A673 (cell line): ENCODE results near the gene AGAP1. TPM values are rescaled to one million over a fixed set of nuclear protein-coding genes. Genes with fewer than 3 reads are reported as not detected.

ENCODE experiments used
- BruUV-seq: library from RNA; stranded (reverse); fragments of 400-500 nt; replicated peaks from 2 replicates; lab custom pipeline; 2021; lab: Mats Ljungman, UMichigan
- CTCF ChIA-PET: fragments of 300-600 bp; sonication (Branson Sonifier 250); formaldehyde crosslinking; loops from one replicate; lab custom pipeline; 2022; ENCODE audit warnings: antibody characterized with exemption; lab: Charles Lee
- POLR2A ChIA-PET: fragments of 300-600 bp; sonication (Branson Sonifier 250); formaldehyde crosslinking; loops from one replicate; lab custom pipeline; 2022; ENCODE audit warnings: antibody characterized with exemption; ENCODE audit not compliant: low non-redundant PET; lab: Charles Lee
- DNase-seq: peaks from one replicate; pipeline ENCODE4 v3.0.0-alpha.2; 2015; ENCODE audit warnings: low spot score
- H3K27ac ChIP-seq: fragments of 200-600 bp; sonication (generic); 2 replicates; pipeline ENCODE4 v1.5.1; 2016; ENCODE audit warnings: mixed run types, low read depth, mild to moderate bottlenecking, mixed read lengths, antibody characterized with exemption, low read length; ENCODE audit not compliant: poor library complexity, severe bottlenecking
- H3K27me3 ChIP-seq: fragments of 200-600 bp; sonication (generic); replicated peaks from 2 replicates; pipeline ENCODE4 v1.6.1; 2017; ENCODE audit warnings: mixed run types, low read depth, mild to moderate bottlenecking, mixed read lengths, antibody characterized with exemption, low read length; ENCODE audit not compliant: insufficient read depth, poor library complexity
- H3K36me3 ChIP-seq: fragments of 200-600 bp; sonication (generic); 2 replicates; pipeline ENCODE4 v1.6.1; 2016; ENCODE audit warnings: mixed run types, mild to moderate bottlenecking, mixed read lengths, antibody characterized with exemption, low read length; ENCODE audit not compliant: insufficient read depth, poor library complexity, severe bottlenecking
- H3K4me1 ChIP-seq: fragments of 200-600 bp; sonication (generic); 2 replicates; pipeline ENCODE4 v1.6.1; 2017; ENCODE audit warnings: mixed run types, mild to moderate bottlenecking, mixed read lengths, antibody characterized with exemption, low read length; ENCODE audit not compliant: insufficient read depth, poor library complexity, severe bottlenecking
- H3K4me3 ChIP-seq: fragments of 200-600 bp; sonication (generic); 2 replicates; pipeline ENCODE4 v1.5.1; 2016; ENCODE audit warnings: low read depth, mixed run types, mild to moderate bottlenecking, mixed read lengths, low read length; ENCODE audit not compliant: poor library complexity, severe bottlenecking
- H3K9me3 ChIP-seq: fragments of 200-600 bp; sonication (generic); 2 replicates; pipeline ENCODE4 v1.6.1; 2016; ENCODE audit warnings: mixed run types, low read depth, mild to moderate bottlenecking, mixed read lengths, antibody characterized with exemption, low read length; ENCODE audit not compliant: poor library complexity, severe bottlenecking
- EZH2 ChIP-seq: fragments of 200-600 bp; sonication (generic); IDR thresholded peaks from 2 replicates; pipeline ENCODE4 v1.6.1; 2017; ENCODE audit warnings: borderline replicate concordance, low read depth, mild to moderate bottlenecking, mixed read lengths, antibody characterized with exemption, low read length; ENCODE audit not compliant: poor library complexity, severe bottlenecking
- intact Hi-C: fragments of 100-400 bp; cut with micrococcal nuclease; formaldehyde crosslinking; loops from one replicate; pipeline ENCODE4 v1.10.0; 2022; ENCODE audit not compliant: unreplicated experiment
- total RNA-seq: library from RNA; stranded (reverse); gene quantifications from 2 replicates; pipeline ENCODE4 v1.2.3, GENCODE V29; 2021
- TF ChIP-seq, protein P1 (sequence below): fragments of 300-800, 200-600 bp; sonication (generic); conservative IDR thresholded peaks from 2 replicates; pipeline ENCODE4 v1.5.1; 2017; ENCODE audit warnings: low read depth, mild to moderate bottlenecking, antibody characterized with exemption, low read length, moderate library complexity, mixed read lengths

The AGAP1 gene
- total RNA-seq, 1 experiment from 2014 or later: 25.3 TPM

DNA sequence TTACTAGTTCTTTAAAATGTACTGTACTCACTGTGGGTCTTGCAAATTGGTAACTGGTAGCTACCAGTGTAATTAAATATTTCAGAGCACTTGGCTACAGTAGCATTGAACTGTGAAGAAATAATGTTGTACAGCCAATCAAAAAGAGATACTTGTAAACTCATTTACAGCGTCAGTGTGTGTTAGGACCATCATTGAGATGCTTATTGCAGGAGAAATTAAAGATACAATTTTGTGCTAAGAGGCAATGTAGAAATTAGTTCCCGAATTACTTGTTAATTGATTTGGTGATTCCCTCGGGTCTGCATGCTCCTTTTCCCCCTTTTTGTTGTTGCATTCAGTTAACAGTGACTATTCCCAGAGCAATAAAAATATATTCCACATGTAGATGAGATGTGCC, 330.5 kb downstream of the AGAP1 start:
- Histone ChIP-seq H3K4me3 (no peak overlapping the region), H3K27me3 (no peaks in the 10 kb centered on the region), H3K9me3 (no peaks in the 10 kb centered on the region), H3K4me1 (no peaks in the 10 kb centered on the region), H3K27ac (no peak overlapping the region), H3K36me3 (no peaks in the 10 kb centered on the region)
- BruUV-seq: no TSS peak
- ChIA-PET CTCF (no interaction called here), POLR2A (no interaction called here)
- TF ChIP-seq EZH2: no peak
- TF ChIP-seq, protein P1, sequence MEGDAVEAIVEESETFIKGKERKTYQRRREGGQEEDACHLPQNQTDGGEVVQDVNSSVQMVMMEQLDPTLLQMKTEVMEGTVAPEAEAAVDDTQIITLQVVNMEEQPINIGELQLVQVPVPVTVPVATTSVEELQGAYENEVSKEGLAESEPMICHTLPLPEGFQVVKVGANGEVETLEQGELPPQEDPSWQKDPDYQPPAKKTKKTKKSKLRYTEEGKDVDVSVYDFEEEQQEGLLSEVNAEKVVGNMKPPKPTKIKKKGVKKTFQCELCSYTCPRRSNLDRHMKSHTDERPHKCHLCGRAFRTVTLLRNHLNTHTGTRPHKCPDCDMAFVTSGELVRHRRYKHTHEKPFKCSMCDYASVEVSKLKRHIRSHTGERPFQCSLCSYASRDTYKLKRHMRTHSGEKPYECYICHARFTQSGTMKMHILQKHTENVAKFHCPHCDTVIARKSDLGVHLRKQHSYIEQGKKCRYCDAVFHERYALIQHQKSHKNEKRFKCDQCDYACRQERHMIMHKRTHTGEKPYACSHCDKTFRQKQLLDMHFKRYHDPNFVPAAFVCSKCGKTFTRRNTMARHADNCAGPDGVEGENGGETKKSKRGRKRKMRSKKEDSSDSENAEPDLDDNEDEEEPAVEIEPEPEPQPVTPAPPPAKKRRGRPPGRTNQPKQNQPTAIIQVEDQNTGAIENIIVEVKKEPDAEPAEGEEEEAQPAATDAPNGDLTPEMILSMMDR: no peak
- intact Hi-C loops: no loop called here
- no peak for DNase-seq

DNA sequence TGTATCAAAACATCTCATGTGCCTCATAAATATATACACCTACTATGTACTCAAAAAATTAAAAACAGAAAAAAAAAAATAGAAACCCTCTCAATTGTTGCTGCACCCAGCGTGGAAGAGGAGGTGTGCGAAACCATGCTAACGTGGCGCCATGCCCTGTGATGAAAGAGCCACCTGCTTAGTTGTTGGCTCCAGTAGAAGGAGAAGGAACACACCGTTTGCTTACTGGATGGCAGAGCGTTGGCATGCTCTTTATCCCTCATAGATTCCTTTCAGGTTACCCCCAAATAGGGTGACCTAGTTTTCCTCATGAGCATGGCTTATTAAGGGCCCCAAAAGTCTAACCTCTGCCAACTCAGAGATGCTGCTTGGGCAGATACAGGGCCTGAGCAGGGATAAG, 332.1 kb downstream of the AGAP1 start:
- Histone ChIP-seq H3K9me3 (no peaks in the 10 kb centered on the region), H3K4me3 (no peak overlapping the region), H3K27me3 (no peaks in the 10 kb centered on the region), H3K4me1 (no peaks in the 10 kb centered on the region), H3K27ac (no peak overlapping the region), H3K36me3 (no peaks in the 10 kb centered on the region)
- no peak for DNase-seq
- ChIA-PET CTCF (no interaction called here), POLR2A (no interaction called here)
- TF ChIP-seq, protein P1: no peak
- no peak for TF ChIP-seq EZH2
- BruUV-seq: no TSS peak
- intact Hi-C loops: no loop called here

DNA sequence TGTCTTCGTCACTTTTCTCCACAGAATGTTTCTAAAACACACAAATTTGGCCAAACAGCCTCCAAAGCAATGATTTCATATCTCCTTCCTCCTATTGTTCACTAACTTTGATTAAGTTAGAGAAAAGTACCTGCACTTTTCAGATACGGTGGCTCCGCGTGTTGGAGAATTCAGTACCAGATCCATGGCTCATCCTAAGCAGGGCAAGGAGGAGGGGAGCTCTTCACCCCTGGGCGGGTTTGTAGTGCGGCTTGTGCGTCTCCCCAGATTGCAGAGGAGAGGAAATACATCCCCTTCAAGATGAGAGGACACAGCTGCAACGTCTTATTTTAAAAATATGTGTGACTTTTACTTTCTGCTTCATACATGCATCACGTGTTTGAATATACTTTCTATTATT, 333.0 kb downstream of the AGAP1 start:
- Histone ChIP-seq H3K4me1 (no peaks in the 10 kb centered on the region), H3K36me3 (no peaks in the 10 kb centered on the region), H3K4me3 (no peak overlapping the region), H3K27ac (no peak overlapping the region), H3K9me3 (no peaks in the 10 kb centered on the region), H3K27me3 (no peaks in the 10 kb centered on the region)
- intact Hi-C loops: no loop called here
- BruUV-seq: no TSS peak
- ChIA-PET POLR2A (no interaction called here), CTCF (no interaction called here)
- DNase-seq: no peak
- TF ChIP-seq, protein P1: no peak
- TF ChIP-seq EZH2: no peak
